ENCODE results near the gene ITSN1.

DNA sequence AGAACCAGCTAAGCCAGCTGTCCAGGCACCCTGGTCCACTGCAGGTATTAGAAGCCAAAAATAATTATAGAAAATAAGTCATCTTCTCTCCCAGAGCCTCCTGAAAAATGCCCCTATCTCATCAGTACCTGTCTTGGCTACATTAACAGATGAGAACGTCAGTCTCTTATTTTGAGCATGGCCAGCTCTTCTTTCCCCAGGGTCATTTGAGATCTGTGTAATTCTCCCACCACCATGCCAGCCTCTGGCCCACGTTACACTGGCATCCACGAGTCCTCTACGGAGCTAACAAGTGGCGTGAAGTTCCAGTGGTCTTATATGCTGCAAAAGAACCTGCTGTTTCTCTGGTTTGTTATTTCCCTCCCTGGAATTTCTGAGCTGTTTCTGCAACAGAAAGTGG lies 155.3 kb downstream of the ITSN1 start:
- TF ChIP-seq TEAD4 (IDR thresholded peaks at IDR 0.05) (no peak), TAF1 (IDR thresholded peaks at IDR 0.05; ENCODE audit: low read depth) (no peak), FOXM1 (IDR thresholded peaks at IDR 0.05; ENCODE audit: borderline replicate concordance, low read depth) (no peak), YY1 (IDR thresholded peaks at IDR 0.05; ENCODE audit: low read depth) (no peak), NFIC (IDR thresholded peaks at IDR 0.05) (no peak), CREB1 (IDR thresholded peaks at IDR 0.05; ENCODE audit: low read depth) (no peak), EGR1 (IDR thresholded peaks at IDR 0.05) (no peak)
- TF ChIP-seq, protein P1, sequence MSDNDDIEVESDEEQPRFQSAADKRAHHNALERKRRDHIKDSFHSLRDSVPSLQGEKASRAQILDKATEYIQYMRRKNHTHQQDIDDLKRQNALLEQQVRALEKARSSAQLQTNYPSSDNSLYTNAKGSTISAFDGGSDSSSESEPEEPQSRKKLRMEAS (IDR thresholded peaks at IDR 0.05): no peak

Measured in Ishikawa (cell line).